ENCODE data around the gene TECTA.

The TECTA gene

GRCh38 chr11:121117788-121118187 lies 16.7 kb downstream of the TECTA start:
- Mint-ChIP-seq H3K4me1 (no peaks in the 10 kb centered on the region), H3K27me3 (peaks cover 30% of the 10 kb centered on the region), H3K36me3 (ENCODE audit: insufficient read depth) (no peaks in the 10 kb centered on the region), H3K4me3 (no peak overlapping the region), H3K9me3 (no peaks in the 10 kb centered on the region), H3K27ac (ENCODE audit: low read depth) (no peak overlapping the region)
- no peak for DNase-seq (ENCODE audit: low spot score in 2 of 2)
- ATAC-seq (replicated peaks; ENCODE audit: extremely low read depth, poor library complexity, severe bottlenecking): no peak

- H3K9me3 Mint-ChIP-seq: peaks cover 7% of the 10 kb centered on the region
- no peaks in the 10 kb centered on the region for H3K4me1 Mint-ChIP-seq
- peaks cover 14% of the 10 kb centered on the region for H3K27me3 Mint-ChIP-seq
- DNase-seq (ENCODE audit: low spot score in 2 of 2) (no peak), ATAC-seq (replicated peaks; ENCODE audit: extremely low read depth, poor library complexity, severe bottlenecking) (no peak)
- H3K27ac Mint-ChIP-seq (ENCODE audit: low read depth): no peak overlapping the region
- H3K36me3 Mint-ChIP-seq (ENCODE audit: insufficient read depth): no peaks in the 10 kb centered on the region
- H3K4me3 Mint-ChIP-seq: no peak overlapping the region
Observed at GRCh38 chr11:121119440-121119839, 18.4 kb downstream of the TECTA start.

GRCh38 chr11:121122328-121122727 lies 21.3 kb downstream of the TECTA start:
- Mint-ChIP-seq H3K4me3 (no peak overlapping the region), H3K9me3 (peaks cover 7% of the 10 kb centered on the region), H3K36me3 (ENCODE audit: insufficient read depth) (no peaks in the 10 kb centered on the region), H3K27ac (ENCODE audit: low read depth) (no peak overlapping the region), H3K27me3 (no peaks in the 10 kb centered on the region), H3K4me1 (no peaks in the 10 kb centered on the region)
- ATAC-seq (replicated peaks; ENCODE audit: extremely low read depth, poor library complexity, severe bottlenecking) (no peak), DNase-seq (ENCODE audit: low spot score in 2 of 2) (no peak)

DNA sequence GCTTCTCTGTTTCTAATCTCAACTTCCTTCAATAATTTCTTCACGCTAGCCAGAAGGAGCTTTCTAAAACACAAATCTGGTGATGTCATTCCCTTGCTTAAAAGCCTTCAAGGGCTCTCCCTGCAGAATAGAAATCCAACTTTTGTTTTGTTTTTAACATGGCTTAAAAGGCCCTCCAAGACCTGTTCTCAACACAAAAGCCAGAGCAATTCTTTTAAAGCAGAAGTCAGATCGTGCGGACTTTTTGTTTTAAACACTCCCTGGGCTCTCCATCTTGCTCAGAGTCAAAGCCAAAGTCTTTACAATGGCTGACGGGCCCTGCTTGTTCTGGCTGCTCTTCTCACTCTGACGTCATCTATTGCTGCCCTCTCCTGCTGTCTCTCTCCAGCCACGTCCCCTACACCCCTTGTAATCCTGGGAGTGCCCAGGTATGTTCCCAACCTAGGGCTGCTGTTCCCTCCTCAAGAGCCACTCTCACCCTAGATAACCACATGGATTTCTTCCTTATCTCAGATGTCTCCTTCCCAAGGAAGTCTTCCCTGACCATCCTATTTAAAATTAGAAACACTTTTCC lies 22.5 kb downstream of the TECTA start:
- Mint-ChIP-seq H3K27me3 (no peaks in the 10 kb centered on the region), H3K4me3 (no peak overlapping the region), H3K27ac (ENCODE audit: low read depth) (no peak overlapping the region), H3K4me1 (no peaks in the 10 kb centered on the region), H3K36me3 (ENCODE audit: insufficient read depth) (no peaks in the 10 kb centered on the region), H3K9me3 (peaks cover 7% of the 10 kb centered on the region)
- ATAC-seq (replicated peaks; ENCODE audit: extremely low read depth, poor library complexity, severe bottlenecking) (no peak), DNase-seq (ENCODE audit: low spot score in 2 of 2) (no peak)

GRCh38 chr11:121127809-121128208 lies 26.8 kb downstream of the TECTA start:
- Mint-ChIP-seq H3K4me1 (no peaks in the 10 kb centered on the region), H3K9me3 (peaks cover 7% of the 10 kb centered on the region), H3K4me3 (no peak overlapping the region)

GRCh38 chr11:121129362-121130340 lies 28.6 kb downstream of the TECTA start:
- Mint-ChIP-seq H3K36me3 (ENCODE audit: insufficient read depth) (no peaks in the 10 kb centered on the region), H3K27me3 (no peaks in the 10 kb centered on the region), H3K4me1 (no peaks in the 10 kb centered on the region), H3K4me3 (no peak overlapping the region), H3K27ac (ENCODE audit: low read depth) (no peak overlapping the region), H3K9me3 (no peaks in the 10 kb centered on the region)
- ATAC-seq (replicated peaks; ENCODE audit: extremely low read depth, poor library complexity, severe bottlenecking): no peak
- no peak for DNase-seq (ENCODE audit: low spot score in 2 of 2)

More at GRCh38 chr11:121127809-121128208, 26.8 kb downstream of the TECTA start:
- DNase-seq (ENCODE audit: low spot score in 2 of 2) (no peak), ATAC-seq (replicated peaks; ENCODE audit: extremely low read depth, poor library complexity, severe bottlenecking) (no peak)
- H3K36me3 Mint-ChIP-seq (ENCODE audit: insufficient read depth): no peaks in the 10 kb centered on the region
- H3K27me3 Mint-ChIP-seq: no peaks in the 10 kb centered on the region
- H3K27ac Mint-ChIP-seq (ENCODE audit: low read depth): no peak overlapping the region

DNA sequence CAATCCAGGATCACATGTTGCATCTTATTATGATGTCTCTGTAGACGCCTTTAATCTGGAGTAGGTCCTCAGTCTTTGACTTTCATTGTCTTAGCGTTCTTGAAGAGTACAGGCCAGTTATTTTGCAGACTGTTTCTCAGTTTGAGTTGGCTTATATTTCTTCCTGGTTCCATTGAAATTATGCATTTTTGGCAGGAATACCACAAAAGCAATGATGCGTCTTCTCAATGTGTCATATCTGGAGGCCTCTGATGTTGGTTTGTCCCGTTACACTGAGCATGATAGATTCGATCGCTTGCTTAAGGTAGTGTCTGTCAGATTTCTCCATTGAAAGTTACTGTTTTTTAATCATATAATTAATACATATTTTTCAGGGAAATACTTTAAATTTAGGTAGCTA lies 30.6 kb downstream of the TECTA start:
- Mint-ChIP-seq H3K9me3 (no peaks in the 10 kb centered on the region), H3K4me1 (no peaks in the 10 kb centered on the region), H3K27me3 (no peaks in the 10 kb centered on the region), H3K4me3 (no peak overlapping the region), H3K27ac (ENCODE audit: low read depth) (no peak overlapping the region), H3K36me3 (ENCODE audit: insufficient read depth) (no peaks in the 10 kb centered on the region)
- ATAC-seq (replicated peaks; ENCODE audit: extremely low read depth, poor library complexity, severe bottlenecking): no peak
- DNase-seq (ENCODE audit: low spot score in 2 of 2): no peak

DNA sequence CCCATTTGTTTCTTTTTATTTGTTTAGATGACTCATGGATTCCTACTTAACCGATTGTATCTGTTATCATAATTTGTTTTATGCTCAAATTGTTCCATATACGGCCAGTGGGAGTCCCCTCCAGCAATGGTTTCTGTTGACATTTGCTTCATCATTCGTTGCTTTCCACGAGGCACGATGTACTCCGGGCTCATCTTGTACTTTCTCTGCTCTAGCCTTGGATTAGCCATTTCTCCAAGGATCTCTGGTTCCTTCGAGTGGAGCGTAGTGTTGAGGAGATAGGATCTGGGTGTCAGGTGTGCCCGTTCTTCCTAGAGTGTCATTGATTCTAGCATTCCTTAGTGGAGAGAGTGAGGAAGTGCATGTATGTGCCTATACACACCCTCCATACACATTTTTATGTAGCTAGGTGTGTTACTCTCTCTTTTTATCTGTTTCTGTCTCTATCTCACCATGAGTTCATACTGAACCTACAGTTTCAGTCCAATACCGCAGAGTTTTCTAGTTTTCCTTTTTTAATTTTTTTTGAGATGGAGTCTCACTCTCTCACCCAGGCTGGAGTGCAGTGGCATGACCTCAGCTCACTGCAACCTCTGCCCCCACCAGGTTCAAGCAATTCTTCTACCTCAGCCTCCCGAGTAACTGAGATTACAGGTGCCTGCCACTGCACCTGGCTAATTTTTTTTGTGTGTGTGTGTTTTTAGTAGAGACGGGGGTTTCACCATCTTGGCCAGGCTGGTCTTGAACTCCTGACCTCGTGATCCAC lies 31.4 kb downstream of the TECTA start:
- DNase-seq (ENCODE audit: low spot score in 2 of 2): no peak
- no peaks in the 10 kb centered on the region for H3K9me3 Mint-ChIP-seq
- no peaks in the 10 kb centered on the region for H3K36me3 Mint-ChIP-seq (ENCODE audit: insufficient read depth)
- H3K4me1 Mint-ChIP-seq: no peaks in the 10 kb centered on the region
- no peak overlapping the region for H3K4me3 Mint-ChIP-seq
- H3K27me3 Mint-ChIP-seq: no peaks in the 10 kb centered on the region
- no peak for ATAC-seq (replicated peaks; ENCODE audit: extremely low read depth, poor library complexity, severe bottlenecking)
- no peak overlapping the region for H3K27ac Mint-ChIP-seq (ENCODE audit: low read depth)

- Mint-ChIP-seq H3K9me3 (no peaks in the 10 kb centered on the region), H3K27me3 (no peaks in the 10 kb centered on the region)
Observed at GRCh38 chr11:121134741-121135312, 33.8 kb downstream of the TECTA start.

DNA sequence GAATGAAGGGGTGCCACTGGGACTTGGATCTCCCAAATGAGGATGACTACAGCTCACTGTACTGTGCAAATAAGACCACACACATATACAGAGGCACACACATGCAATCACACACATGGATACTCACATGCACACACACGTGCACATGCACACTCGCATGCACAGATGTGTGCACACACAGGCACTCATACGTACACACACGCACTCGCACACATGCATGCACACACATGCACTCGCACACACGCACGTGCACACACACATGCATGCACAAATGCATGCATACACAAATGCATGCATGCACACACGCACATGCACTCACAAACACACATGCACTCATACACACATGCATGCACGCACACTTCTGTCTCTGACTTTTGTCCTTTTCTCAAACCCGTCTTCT lies 36.0 kb downstream of the TECTA start:
- ATAC-seq (replicated peaks; ENCODE audit: extremely low read depth, poor library complexity, severe bottlenecking): no peak
- H3K9me3 Mint-ChIP-seq: no peaks in the 10 kb centered on the region
- H3K36me3 Mint-ChIP-seq (ENCODE audit: insufficient read depth): peaks cover 2% of the 10 kb centered on the region

More at GRCh38 chr11:121134741-121135312, 33.8 kb downstream of the TECTA start:
- Mint-ChIP-seq H3K27ac (ENCODE audit: low read depth) (no peak overlapping the region), H3K36me3 (ENCODE audit: insufficient read depth) (no peaks in the 10 kb centered on the region), H3K4me1 (no peaks in the 10 kb centered on the region), H3K4me3 (no peak overlapping the region)
- no peak for DNase-seq (ENCODE audit: low spot score in 2 of 2)
- no peak for ATAC-seq (replicated peaks; ENCODE audit: extremely low read depth, poor library complexity, severe bottlenecking)

GRCh38 chr11:121138259-121138658 lies 37.2 kb downstream of the TECTA start:
- Mint-ChIP-seq H3K9me3 (no peaks in the 10 kb centered on the region), H3K27ac (ENCODE audit: low read depth) (no peak overlapping the region), H3K4me1 (no peaks in the 10 kb centered on the region), H3K4me3 (no peak overlapping the region), H3K36me3 (ENCODE audit: insufficient read depth) (peaks cover 2% of the 10 kb centered on the region), H3K27me3 (peaks cover 12% of the 10 kb centered on the region)
- DNase-seq (ENCODE audit: low spot score in 2 of 2): no peak
- ATAC-seq (replicated peaks; ENCODE audit: extremely low read depth, poor library complexity, severe bottlenecking): no peak

More for the DNA sequence above, 36.0 kb downstream of the TECTA start:
- DNase-seq (ENCODE audit: low spot score in 2 of 2): no peak
- H3K27ac Mint-ChIP-seq (ENCODE audit: low read depth): no peak overlapping the region
- H3K4me3 Mint-ChIP-seq: no peak overlapping the region
- H3K27me3 Mint-ChIP-seq: no peaks in the 10 kb centered on the region
- no peaks in the 10 kb centered on the region for H3K4me1 Mint-ChIP-seq

- Mint-ChIP-seq H3K4me1 (no peaks in the 10 kb centered on the region), H3K4me3 (no peak overlapping the region), H3K9me3 (no peaks in the 10 kb centered on the region), H3K36me3 (ENCODE audit: insufficient read depth) (peaks cover 2% of the 10 kb centered on the region), H3K27ac (ENCODE audit: low read depth) (no peak overlapping the region), H3K27me3 (peaks cover 24% of the 10 kb centered on the region)
- ATAC-seq (replicated peaks; ENCODE audit: extremely low read depth, poor library complexity, severe bottlenecking): no peak
- DNase-seq (ENCODE audit: low spot score in 2 of 2): no peak
Observed at GRCh38 chr11:121140369-121140768, 39.3 kb downstream of the TECTA start.
